GM12878 (cell line): ENCODE measurements around the gene IARS2.

Experiments used
- BACH1 ChIP-seq: fragments of 450-650 bp; IDR thresholded peaks from 2 replicates; pipeline ENCODE4 v1.6.1; 2017; ENCODE audit warnings: mild to moderate bottlenecking, borderline replicate concordance
- CTCF ChIP-seq, 3 experiments: IDR thresholded peaks in 2 of 3; conservative IDR thresholded peaks in 1 of 3; 2 replicates each; pipeline ENCODE4 v1.5.1; 2011; ENCODE audit warnings: low read depth in 3 of 3, low read length in 3 of 3, mild to moderate bottlenecking in 3 of 3, control low read depth in 2 of 3, moderate library complexity in 2 of 3, inconsistent platforms in 1 of 3, mixed read lengths in 1 of 3; ENCODE audit not compliant: control insufficient read depth in 2 of 3, insufficient read depth in 1 of 3; ENCODE audit errors: extremely low read depth in 1 of 3
- EZH2 ChIP-seq: IDR thresholded peaks from 2 replicates; pipeline ENCODE4 v1.6.1; 2012; ENCODE audit warnings: low read depth, mild to moderate bottlenecking, control low read depth, inconsistent platforms, low read length, borderline replicate concordance; ENCODE audit not compliant: control insufficient read depth
- HDGF ChIP-seq: fragments of 450-650 bp; IDR thresholded peaks from 2 replicates; pipeline ENCODE4 v1.6.1; 2016; ENCODE audit warnings: antibody characterized with exemption
- PAX5 ChIP-seq: IDR thresholded peaks from 2 replicates; pipeline ENCODE4 v1.6.1; 2011; ENCODE audit warnings: low read depth, low read length, borderline replicate concordance
- POLR2AphosphoS5 ChIP-seq: IDR thresholded peaks from 2 replicates; pipeline ENCODE4 v1.6.1; 2011; ENCODE audit warnings: mild to moderate bottlenecking, low read length, inconsistent platforms
- REST ChIP-seq: IDR thresholded peaks from 2 replicates; pipeline ENCODE4 v1.6.1; 2012; ENCODE audit warnings: mild to moderate bottlenecking, low read depth, low read length
- USF2 ChIP-seq: IDR thresholded peaks from 2 replicates; pipeline ENCODE4 v1.6.1; 2011; ENCODE audit warnings: low read depth, low read length, improper control_type of control experiment, borderline replicate concordance
- TF ChIP-seq, protein P1 (sequence below): fragments of 450-650 bp; conservative IDR thresholded peaks from 2 replicates; pipeline ENCODE4 v1.6.1; 2017; ENCODE audit warnings: mild to moderate bottlenecking, moderate library complexity
- TF ChIP-seq, protein P2 (sequence below): fragments of 450-650 bp; formaldehyde crosslinking; IDR thresholded peaks from 2 replicates; pipeline ENCODE4 v1.4.0; 2020; ENCODE audit warnings: mild to moderate bottlenecking, moderate library complexity

GRCh38 chr1:220182656-220183055 is 88.7 kb downstream of the IARS2 start:
- TF ChIP-seq CTCF (IDR thresholded peaks at IDR 0.05 in 2 of 3, conservative IDR thresholded peaks at IDR 0.05 in 1 of 3; ENCODE audit: control insufficient read depth in 2 of 3, extremely low read depth in 1 of 3, insufficient read depth in 1 of 3, low read depth in 3 of 3, low read length in 3 of 3) (no peak), EZH2 (no peak), BACH1 (no peak), PAX5 (no peak), USF2 (no peak), HDGF (no peak), REST (no peak), POLR2AphosphoS5 (no peak)
- TF ChIP-seq, protein P1, sequence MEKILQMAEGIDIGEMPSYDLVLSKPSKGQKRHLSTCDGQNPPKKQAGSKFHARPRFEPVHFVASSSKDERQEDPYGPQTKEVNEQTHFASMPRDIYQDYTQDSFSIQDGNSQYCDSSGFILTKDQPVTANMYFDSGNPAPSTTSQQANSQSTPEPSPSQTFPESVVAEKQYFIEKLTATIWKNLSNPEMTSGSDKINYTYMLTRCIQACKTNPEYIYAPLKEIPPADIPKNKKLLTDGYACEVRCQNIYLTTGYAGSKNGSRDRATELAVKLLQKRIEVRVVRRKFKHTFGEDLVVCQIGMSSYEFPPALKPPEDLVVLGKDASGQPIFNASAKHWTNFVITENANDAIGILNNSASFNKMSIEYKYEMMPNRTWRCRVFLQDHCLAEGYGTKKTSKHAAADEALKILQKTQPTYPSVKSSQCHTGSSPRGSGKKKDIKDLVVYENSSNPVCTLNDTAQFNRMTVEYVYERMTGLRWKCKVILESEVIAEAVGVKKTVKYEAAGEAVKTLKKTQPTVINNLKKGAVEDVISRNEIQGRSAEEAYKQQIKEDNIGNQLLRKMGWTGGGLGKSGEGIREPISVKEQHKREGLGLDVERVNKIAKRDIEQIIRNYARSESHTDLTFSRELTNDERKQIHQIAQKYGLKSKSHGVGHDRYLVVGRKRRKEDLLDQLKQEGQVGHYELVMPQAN: no peak
- TF ChIP-seq, protein P2, sequence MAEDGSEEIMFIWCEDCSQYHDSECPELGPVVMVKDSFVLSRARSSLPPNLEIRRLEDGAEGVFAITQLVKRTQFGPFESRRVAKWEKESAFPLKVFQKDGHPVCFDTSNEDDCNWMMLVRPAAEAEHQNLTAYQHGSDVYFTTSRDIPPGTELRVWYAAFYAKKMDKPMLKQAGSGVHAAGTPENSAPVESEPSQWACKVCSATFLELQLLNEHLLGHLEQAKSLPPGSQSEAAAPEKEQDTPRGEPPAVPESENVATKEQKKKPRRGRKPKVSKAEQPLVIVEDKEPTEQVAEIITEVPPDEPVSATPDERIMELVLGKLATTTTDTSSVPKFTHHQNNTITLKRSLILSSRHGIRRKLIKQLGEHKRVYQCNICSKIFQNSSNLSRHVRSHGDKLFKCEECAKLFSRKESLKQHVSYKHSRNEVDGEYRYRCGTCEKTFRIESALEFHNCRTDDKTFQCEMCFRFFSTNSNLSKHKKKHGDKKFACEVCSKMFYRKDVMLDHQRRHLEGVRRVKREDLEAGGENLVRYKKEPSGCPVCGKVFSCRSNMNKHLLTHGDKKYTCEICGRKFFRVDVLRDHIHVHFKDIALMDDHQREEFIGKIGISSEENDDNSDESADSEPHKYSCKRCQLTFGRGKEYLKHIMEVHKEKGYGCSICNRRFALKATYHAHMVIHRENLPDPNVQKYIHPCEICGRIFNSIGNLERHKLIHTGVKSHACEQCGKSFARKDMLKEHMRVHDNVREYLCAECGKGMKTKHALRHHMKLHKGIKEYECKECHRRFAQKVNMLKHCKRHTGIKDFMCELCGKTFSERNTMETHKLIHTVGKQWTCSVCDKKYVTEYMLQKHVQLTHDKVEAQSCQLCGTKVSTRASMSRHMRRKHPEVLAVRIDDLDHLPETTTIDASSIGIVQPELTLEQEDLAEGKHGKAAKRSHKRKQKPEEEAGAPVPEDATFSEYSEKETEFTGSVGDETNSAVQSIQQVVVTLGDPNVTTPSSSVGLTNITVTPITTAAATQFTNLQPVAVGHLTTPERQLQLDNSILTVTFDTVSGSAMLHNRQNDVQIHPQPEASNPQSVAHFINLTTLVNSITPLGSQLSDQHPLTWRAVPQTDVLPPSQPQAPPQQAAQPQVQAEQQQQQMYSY (CRISPR knock-in tag): no peak
